ENCODE measurements around the gene MRPL10.

Gene MRPL10

DNA sequence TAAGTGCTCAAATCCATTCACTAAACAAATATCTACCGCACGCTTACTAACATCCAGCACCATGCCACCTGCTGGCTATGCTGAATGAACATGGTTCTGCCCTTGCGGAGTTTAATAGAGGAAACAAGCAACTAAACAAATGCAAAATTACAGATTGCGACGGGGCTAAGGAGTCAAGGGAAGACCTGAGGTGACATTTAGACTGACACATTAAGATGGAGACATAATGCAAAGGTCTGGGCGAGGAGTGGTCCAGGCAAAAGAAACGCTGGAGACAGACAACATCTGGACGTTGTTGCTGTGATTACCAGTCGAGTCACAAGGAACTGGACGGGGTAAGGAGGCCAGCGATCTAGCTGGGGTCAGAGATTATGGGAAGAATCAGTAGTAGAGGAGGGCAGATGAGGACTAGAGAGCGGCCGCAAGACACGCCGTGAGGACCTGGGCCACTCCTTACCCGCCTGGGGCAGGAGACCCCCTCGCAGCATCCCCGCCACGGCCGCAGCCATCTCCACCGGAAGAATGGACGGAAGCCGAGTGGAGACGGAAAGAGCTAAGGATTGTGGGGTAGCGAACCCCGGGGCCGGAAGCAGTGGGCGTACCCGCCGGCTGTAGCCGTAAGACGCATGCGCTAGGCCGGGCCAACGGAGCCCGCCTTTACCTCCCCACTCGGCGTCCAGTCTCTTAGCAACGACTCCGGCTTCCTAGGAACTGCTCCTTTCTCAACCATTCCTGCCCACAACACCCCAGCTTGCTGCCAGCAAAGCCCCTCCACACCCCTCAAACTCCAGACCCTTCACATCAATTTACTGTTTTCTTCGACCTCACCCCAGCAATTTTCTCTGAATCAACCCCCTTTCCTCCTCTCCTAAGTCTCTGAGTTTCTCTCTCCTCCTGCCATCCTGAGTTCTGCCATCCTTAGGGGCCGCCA lies at the start of gene MRPL10, which contains the start of gene LRRC46:
Gene MRPL10 (minus strand): TSS at position 539 of the 931 bp plus-strand sequence. CDS start 30 bp downstream, at position 509.
Gene LRRC46 (plus strand): TSS at position 668 of the 931 bp plus-strand sequence. CDS start 320 bp downstream, outside the sequence.
- POLR2A ChIA-PET, result interaction anchor here (0.5 to 2.1 kb wide), 39 partner anchors 9 to 779 kb away, joined by 3 to 50 read pairs (median 3); partner anchors contain the start of genes CDK5RAP3, OSBPL7, PNPO and SCRN2
- Histone ChIP-seq H3K9me3 (ENCODE audit: control insufficient read depth, insufficient read depth, low read depth, low read length) (no peaks in the 10 kb centered on the region), H3K4me3 (ENCODE audit: low read depth, low read length) (peak within 1 kb of the TSS; percentile 92), H3K27ac (ENCODE audit: extremely low read depth, low read depth, low read length) (peak within 1 kb of the TSS; percentile 21), H3K36me3 (ENCODE audit: control insufficient read depth in 2 of 2, insufficient read depth in 1 of 2, low read length in 2 of 2) (peaks cover 12 to 41% of the 10 kb centered on the region in 2 experiments), H3K4me1 (ENCODE audit: control insufficient read depth, insufficient read depth, low read length) (peaks cover 7% of the 10 kb centered on the region; the same call in 1 of the 2 replicates)
- CTCF ChIA-PET, result interaction anchor here (0.5 to 2.6 kb wide), 9 partner anchors 8 to 183 kb away, joined by 3 to 21 read pairs (median 5); partner anchors contain the start of gene SCRN2
- TF ChIP-seq KLF10 (tag by site-specific recombination; IDR thresholded peaks at IDR 0.05) (no peak), ZNF174 (tag by site-specific recombination; IDR thresholded peaks at IDR 0.05) (no peak), OVOL3 (tag by site-specific recombination; IDR thresholded peaks at IDR 0.05) (no peak), ZNF837 (tag by site-specific recombination; IDR thresholded peaks at IDR 0.05) (no peak), ZNF585B (tag by site-specific recombination; IDR thresholded peaks at IDR 0.05) (no peak), GFI1B (tag by site-specific recombination; IDR thresholded peaks at IDR 0.05) (no peak), ZNF621 (tag by site-specific recombination; IDR thresholded peaks at IDR 0.05) (no peak), BCL11A (tag by site-specific recombination; IDR thresholded peaks at IDR 0.05; ENCODE audit: low read depth) (no peak), ZNF146 (tag by site-specific recombination; IDR thresholded peaks at IDR 0.05) (peak; percentile 18; the same call in 1 of the 2 replicates), ZIC2 (tag by site-specific recombination; IDR thresholded peaks at IDR 0.05) (no peak), ZNF777 (tag by site-specific recombination; IDR thresholded peaks at IDR 0.05; ENCODE audit: borderline replicate concordance) (no peak), ZFP41 (tag by site-specific recombination; IDR thresholded peaks at IDR 0.05; ENCODE audit: borderline replicate concordance) (no peak), KLF9 (tag by site-specific recombination; IDR thresholded peaks at IDR 0.05; ENCODE audit: low read depth) (peak; percentile 82), ZNF140 (tag by site-specific recombination; IDR thresholded peaks at IDR 0.05) (no peak), MZF1 (tag by site-specific recombination; IDR thresholded peaks at IDR 0.05; ENCODE audit: borderline replicate concordance) (no peak), ZNF623 (tag by site-specific recombination; IDR thresholded peaks at IDR 0.05) (no peak), ZNF76 (tag by site-specific recombination; IDR thresholded peaks at IDR 0.05; ENCODE audit: borderline replicate concordance, low read depth) (peak; percentile 92), ZXDB (tag by site-specific recombination; IDR thresholded peaks at IDR 0.05) (peak; percentile 98), ZNF792 (tag by site-specific recombination; IDR thresholded peaks at IDR 0.05) (no peak), GLI2 (tag by site-specific recombination; IDR thresholded peaks at IDR 0.05; ENCODE audit: borderline replicate concordance, low read depth) (no peak), ZNF335 (tag by site-specific recombination; conservative IDR thresholded peaks at IDR 0.05) (peak; percentile 73), ZNF394 (tag by site-specific recombination; IDR thresholded peaks at IDR 0.05; ENCODE audit: borderline replicate concordance) (peak; percentile 41; the same call in 1 of the 2 replicates), ZNF169 (tag by site-specific recombination; IDR thresholded peaks at IDR 0.05) (no peak), ZNF112 (tag by site-specific recombination; IDR thresholded peaks at IDR 0.05) (no peak)
- TF ChIP-seq, protein P1, sequence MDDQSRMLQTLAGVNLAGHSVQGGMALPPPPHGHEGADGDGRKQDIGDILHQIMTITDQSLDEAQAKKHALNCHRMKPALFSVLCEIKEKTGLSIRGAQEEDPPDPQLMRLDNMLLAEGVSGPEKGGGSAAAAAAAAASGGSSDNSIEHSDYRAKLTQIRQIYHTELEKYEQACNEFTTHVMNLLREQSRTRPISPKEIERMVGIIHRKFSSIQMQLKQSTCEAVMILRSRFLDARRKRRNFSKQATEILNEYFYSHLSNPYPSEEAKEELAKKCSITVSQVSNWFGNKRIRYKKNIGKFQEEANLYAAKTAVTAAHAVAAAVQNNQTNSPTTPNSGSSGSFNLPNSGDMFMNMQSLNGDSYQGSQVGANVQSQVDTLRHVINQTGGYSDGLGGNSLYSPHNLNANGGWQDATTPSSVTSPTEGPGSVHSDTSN (CRISPR knock-in tag; IDR thresholded peaks at IDR 0.05), result peak; percentile 73
- TF ChIP-seq, protein P2, sequence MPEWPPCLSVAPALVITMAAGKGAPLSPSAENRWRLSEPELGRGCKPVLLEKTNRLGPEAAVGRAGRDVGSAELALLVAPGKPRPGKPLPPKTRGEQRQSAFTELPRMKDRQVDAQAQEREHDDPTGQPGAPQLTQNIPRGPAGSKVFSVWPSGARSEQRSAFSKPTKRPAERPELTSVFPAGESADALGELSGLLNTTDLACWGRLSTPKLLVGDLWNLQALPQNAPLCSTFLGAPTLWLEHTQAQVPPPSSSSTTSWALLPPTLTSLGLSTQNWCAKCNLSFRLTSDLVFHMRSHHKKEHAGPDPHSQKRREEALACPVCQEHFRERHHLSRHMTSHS (tag by site-specific recombination; IDR thresholded peaks at IDR 0.05), result no peak
- TF ChIP-seq, protein P3, sequence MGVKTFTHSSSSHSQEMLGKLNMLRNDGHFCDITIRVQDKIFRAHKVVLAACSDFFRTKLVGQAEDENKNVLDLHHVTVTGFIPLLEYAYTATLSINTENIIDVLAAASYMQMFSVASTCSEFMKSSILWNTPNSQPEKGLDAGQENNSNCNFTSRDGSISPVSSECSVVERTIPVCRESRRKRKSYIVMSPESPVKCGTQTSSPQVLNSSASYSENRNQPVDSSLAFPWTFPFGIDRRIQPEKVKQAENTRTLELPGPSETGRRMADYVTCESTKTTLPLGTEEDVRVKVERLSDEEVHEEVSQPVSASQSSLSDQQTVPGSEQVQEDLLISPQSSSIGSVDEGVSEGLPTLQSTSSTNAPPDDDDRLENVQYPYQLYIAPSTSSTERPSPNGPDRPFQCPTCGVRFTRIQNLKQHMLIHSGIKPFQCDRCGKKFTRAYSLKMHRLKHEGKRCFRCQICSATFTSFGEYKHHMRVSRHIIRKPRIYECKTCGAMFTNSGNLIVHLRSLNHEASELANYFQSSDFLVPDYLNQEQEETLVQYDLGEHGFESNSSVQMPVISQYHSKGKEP (tag by site-specific recombination; IDR thresholded peaks at IDR 0.05), result no peak
- TF ChIP-seq, protein P4, sequence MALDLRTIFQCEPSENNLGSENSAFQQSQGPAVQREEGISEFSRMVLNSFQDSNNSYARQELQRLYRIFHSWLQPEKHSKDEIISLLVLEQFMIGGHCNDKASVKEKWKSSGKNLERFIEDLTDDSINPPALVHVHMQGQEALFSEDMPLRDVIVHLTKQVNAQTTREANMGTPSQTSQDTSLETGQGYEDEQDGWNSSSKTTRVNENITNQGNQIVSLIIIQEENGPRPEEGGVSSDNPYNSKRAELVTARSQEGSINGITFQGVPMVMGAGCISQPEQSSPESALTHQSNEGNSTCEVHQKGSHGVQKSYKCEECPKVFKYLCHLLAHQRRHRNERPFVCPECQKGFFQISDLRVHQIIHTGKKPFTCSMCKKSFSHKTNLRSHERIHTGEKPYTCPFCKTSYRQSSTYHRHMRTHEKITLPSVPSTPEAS (tag by site-specific recombination; IDR thresholded peaks at IDR 0.05), result no peak
- TF ChIP-seq, protein P5, sequence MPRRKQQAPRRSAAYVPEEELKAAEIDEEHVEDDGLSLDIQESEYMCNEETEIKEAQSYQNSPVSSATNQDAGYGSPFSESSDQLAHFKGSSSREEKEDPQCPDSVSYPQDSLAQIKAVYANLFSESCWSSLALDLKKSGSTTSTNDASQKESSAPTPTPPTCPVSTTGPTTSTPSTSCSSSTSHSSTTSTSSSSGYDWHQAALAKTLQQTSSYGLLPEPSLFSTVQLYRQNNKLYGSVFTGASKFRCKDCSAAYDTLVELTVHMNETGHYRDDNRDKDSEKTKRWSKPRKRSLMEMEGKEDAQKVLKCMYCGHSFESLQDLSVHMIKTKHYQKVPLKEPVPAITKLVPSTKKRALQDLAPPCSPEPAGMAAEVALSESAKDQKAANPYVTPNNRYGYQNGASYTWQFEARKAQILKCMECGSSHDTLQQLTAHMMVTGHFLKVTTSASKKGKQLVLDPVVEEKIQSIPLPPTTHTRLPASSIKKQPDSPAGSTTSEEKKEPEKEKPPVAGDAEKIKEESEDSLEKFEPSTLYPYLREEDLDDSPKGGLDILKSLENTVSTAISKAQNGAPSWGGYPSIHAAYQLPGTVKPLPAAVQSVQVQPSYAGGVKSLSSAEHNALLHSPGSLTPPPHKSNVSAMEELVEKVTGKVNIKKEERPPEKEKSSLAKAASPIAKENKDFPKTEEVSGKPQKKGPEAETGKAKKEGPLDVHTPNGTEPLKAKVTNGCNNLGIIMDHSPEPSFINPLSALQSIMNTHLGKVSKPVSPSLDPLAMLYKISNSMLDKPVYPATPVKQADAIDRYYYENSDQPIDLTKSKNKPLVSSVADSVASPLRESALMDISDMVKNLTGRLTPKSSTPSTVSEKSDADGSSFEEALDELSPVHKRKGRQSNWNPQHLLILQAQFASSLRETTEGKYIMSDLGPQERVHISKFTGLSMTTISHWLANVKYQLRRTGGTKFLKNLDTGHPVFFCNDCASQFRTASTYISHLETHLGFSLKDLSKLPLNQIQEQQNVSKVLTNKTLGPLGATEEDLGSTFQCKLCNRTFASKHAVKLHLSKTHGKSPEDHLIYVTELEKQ (tag by site-specific recombination; IDR thresholded peaks at IDR 0.05; ENCODE audit: borderline replicate concordance), result no peak

Data from HEK293 (cell line).